ENCODE data around the gene HIVEP3. TPM values are rescaled to one million over a fixed set of nuclear protein-coding genes. Genes with fewer than 3 reads are reported as not detected.

HIVEP3 gene
- total RNA-seq, 3 donors from 2014 or later = 4.9 to 6.5 (median 6.1) TPM

DNA sequence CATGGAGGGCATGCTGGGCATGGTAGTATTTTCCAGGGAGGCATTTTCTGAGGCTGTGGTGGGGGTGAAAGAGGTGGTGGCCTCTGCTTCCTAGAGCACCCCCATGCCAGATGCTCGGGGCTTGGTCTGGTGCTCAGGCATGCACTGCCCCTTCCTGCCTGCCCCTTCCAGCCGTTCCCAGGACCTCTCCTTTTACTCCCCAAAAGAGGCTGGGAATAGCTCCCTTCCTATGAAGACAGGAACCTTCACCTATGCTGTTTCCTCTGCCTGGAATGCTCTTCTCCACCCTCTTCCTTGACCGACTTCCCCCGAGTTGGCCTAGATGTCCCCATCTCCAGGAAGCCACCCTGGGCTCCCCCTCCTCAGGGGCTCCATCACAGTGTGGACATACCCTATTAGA, 443.4 kb downstream of the HIVEP3 start:
- no peak for ATAC-seq
- TF ChIP-seq, protein P1, sequence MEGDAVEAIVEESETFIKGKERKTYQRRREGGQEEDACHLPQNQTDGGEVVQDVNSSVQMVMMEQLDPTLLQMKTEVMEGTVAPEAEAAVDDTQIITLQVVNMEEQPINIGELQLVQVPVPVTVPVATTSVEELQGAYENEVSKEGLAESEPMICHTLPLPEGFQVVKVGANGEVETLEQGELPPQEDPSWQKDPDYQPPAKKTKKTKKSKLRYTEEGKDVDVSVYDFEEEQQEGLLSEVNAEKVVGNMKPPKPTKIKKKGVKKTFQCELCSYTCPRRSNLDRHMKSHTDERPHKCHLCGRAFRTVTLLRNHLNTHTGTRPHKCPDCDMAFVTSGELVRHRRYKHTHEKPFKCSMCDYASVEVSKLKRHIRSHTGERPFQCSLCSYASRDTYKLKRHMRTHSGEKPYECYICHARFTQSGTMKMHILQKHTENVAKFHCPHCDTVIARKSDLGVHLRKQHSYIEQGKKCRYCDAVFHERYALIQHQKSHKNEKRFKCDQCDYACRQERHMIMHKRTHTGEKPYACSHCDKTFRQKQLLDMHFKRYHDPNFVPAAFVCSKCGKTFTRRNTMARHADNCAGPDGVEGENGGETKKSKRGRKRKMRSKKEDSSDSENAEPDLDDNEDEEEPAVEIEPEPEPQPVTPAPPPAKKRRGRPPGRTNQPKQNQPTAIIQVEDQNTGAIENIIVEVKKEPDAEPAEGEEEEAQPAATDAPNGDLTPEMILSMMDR (IDR thresholded peaks at IDR 0.05) = no peak
- Histone ChIP-seq H3K9me3 (no peaks in the 10 kb centered on the region), H3K4me1 (ENCODE audit: low read depth) (peaks cover 15% of the 10 kb centered on the region), H3K4me3 (no peak overlapping the region), H3K36me3 (ENCODE audit: low read depth) (no peaks in the 10 kb centered on the region)
- peak in 2 of 3 donors; percentile 25 to 28 for DNase-seq
- intact Hi-C loops (cut with DNase I, micrococcal nuclease) = no loop called here

DNA sequence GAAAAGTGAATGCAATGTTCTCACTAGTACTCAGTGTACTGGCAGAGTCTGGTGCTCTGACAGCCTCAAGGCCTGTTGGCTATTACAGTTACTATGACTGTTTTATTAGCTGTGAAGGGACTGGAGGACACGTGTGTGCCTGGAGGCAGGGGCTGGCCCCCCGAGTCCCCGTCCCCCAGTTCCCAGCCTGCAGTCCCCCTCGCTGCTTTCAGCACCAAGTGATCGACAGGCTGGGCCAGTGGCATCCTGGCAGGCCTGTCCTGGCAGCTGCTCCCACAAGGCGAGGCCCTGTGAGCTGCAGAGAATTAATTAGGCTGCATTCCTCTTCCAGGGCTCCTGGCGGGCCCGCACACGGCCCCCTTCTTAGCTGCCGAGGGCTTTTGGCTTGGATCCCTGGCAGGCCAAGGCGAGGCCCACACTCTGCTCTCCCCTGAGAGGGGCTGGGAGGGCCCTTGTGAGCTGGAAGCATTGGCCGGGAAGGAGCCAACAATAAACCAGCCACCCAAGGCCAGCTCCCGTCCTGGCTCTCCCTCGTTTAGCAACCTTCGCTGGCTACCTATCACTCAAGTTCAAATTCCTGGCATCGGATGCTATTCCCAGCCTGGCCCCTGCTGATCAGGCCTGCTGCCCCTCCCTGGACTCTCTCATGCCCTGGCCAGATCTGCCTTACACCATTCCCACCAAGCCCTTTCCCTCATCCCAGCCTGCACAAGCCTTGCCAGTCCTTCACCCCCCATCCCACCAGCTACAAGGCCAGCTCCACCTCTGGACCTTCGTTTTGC, 444.0 kb downstream of the HIVEP3 start:
- H3K4me1 ChIP-seq (ENCODE audit: low read depth) = peaks cover 15% of the 10 kb centered on the region
- TF ChIP-seq, protein P1 (IDR thresholded peaks at IDR 0.05) = no peak
- no peak overlapping the region for H3K4me3 ChIP-seq
- intact Hi-C loops (cut with DNase I, micrococcal nuclease) = no loop called here
- DNase-seq (peak in 2 of 3 donors; percentile 45 to 52), ATAC-seq (peak; percentile 35)
- H3K36me3 ChIP-seq (ENCODE audit: low read depth) = no peaks in the 10 kb centered on the region
- no peaks in the 10 kb centered on the region for H3K9me3 ChIP-seq

DNA sequence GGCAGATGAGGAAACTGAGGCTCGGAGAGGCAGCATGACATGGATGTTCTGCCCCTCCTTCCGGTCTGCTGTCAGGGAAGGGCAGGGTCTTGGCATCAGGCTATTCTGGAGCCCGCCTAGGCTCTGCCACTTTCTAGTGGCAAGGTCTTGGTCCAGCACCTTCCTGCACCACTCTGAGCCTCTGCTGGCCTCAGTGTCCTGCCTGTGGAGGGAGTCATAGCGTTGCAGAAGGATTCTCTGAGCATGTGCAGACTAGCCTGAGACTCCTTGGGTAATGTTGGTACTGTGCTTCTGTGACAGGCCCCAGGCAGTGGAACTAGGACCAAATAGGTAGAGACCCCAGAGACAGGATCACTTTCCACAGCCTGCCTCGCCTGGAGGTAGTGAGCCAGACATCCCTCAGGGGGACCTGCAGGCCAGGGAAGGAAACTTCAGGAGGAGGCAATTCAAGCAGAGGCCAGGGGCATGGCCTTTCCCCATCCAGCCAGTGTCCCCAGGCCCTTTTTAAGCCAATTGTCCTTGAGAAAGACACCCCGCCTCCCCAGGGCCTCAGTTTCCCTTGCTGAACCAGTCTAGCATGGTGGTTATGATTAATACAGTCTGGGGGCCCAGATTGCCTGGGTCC, 444.9 kb downstream of the HIVEP3 start:
- no peak overlapping the region for H3K4me3 ChIP-seq
- no peak for ATAC-seq

DNA sequence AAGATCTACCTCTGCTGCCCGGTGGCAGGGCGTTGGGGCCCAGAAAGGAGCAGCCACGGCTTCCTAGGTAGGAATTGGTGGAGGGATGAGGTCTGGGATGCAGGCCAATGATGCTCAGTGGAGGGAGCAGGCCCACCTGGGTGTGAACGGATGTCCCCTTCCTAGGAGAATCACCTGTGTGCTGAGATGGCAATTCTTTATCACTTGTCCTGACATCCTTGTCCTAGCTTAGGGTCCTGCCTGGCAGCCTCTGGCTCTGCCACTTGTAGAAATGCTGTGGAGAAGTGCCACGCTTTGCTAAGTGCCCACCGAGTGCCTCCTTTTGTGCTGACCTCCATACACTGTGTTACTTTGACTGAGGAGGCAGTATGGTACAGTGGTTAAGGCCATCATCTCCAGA, 447.1 kb downstream of the HIVEP3 start:
- TF ChIP-seq, protein P1 (IDR thresholded peaks at IDR 0.05) = no peak
- intact Hi-C loops (cut with DNase I, micrococcal nuclease) = no loop called here
- peaks cover 21% of the 10 kb centered on the region for H3K4me1 ChIP-seq (ENCODE audit: low read depth)
- ATAC-seq = no peak
- no peaks in the 10 kb centered on the region for H3K36me3 ChIP-seq (ENCODE audit: low read depth)
- H3K4me3 ChIP-seq = no peak overlapping the region
- H3K9me3 ChIP-seq = no peaks in the 10 kb centered on the region
- peak in 1 of 3 donors; percentile 18 for DNase-seq

More for the DNA sequence above, 444.9 kb downstream of the HIVEP3 start:
- DNase-seq = peak in 2 of 3 donors; percentile 18 to 27
- intact Hi-C loops (cut with DNase I, micrococcal nuclease) = no loop called here
- TF ChIP-seq, protein P1 (IDR thresholded peaks at IDR 0.05) = no peak
- H3K36me3 ChIP-seq (ENCODE audit: low read depth) = no peaks in the 10 kb centered on the region
- H3K4me1 ChIP-seq (ENCODE audit: low read depth) = peaks cover 15% of the 10 kb centered on the region
- H3K9me3 ChIP-seq = no peaks in the 10 kb centered on the region

DNA sequence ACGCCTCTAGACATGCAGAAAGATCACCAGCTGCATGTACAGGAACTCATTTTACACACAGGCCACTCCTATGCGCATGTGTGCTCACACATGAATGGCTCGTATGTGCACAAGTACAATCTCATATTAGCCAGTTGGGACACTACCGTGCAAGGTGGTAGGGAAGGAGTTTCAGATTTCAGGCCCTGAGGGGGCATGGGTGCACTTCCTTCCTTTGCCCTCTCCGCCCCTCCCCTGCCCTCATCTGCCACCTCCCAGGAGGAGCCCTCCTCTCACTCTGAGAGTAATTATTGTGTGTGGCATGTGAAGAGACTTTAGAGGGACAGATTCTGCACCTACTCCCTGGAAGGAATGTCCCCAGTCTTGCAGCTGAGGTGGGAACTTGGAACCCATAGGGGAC, 449.0 kb downstream of the HIVEP3 start:
- H3K4me1 ChIP-seq (ENCODE audit: low read depth) = peaks cover 29% of the 10 kb centered on the region
- TF ChIP-seq, protein P1 (IDR thresholded peaks at IDR 0.05) = no peak
- H3K4me3 ChIP-seq = no peak overlapping the region
- H3K9me3 ChIP-seq = no peaks in the 10 kb centered on the region
- no peaks in the 10 kb centered on the region for H3K36me3 ChIP-seq (ENCODE audit: low read depth)
- DNase-seq (peak in 1 of 3 donors; percentile 19), ATAC-seq (no peak)
- intact Hi-C loops (cut with DNase I, micrococcal nuclease) = no loop called here

Measured in mucosa of descending colon (tissue), 3 donors.